HG03571 (cell line): ENCODE results near the gene PATJ.
"Not testable (repeated sequence)": the region's sequence is repeated elsewhere in the genome, so short reads cannot be mapped to it uniquely, and the experiment has no call there.

Source experiments
- ATAC-seq: cut with Tn5 transposase; IDR thresholded peaks from one replicate; pipeline ENCODE4 v1.9.1; 2021; ENCODE audit not compliant: unreplicated experiment

PATJ gene

DNA sequence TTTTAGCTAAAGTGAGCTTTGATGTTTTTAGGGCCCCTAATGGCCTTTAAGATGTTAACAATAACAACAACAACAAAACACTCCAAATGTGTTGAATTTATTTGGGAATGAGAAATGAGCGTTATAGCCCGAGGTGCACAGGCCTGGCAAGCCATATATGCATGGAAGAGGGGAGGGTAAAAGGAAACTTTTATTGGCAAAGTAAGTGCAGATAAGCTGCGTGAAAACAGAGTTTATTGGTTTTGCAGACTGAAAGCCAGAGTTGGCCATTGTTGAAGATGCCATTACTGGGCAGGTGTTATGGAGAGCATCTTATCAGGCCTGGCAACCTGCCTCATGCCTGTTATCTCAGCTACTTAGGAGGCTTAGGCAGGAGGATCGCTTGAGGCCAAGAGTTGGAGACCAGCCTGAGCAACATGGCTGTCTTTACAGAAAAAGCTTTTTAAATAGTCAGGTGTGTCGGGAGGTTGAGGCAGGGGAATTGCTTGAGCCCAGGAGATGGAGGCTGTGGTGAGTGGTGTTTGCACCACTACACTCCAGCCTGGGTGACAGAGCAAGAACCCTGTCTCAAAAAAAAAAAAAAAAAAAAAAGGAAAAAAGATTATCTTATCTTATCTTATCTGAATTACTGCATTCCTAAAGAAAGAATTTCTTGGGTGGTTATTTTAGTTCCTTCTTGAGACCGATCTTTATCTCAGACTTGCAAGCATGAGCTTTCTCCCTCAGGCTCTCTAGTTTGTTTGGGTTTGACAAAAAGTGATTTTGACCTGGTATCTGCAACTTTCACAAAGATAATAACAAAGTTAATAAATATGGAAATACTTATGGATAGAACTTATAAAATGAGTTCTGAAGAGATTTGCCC, 1.7 kb downstream of the PATJ start:
- no peak for ATAC-seq

DNA sequence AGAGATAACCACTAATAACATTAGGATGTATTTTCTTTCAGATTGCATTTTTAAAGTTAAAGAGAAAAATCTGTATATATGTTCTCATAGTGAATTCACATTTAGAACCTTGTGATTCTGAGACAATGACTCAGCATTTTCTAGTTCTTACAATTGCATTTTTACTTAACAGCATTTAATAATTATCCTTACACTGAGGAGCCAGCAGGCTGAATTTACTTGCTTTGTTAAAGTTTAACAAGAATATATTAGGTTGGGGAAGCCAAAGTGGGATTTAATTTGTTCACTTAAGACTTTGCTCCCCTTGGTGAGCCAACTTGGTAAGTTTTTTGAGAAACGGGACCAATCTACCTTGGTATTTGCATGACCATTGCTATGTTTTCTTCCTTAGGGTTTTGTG, 4.5 kb downstream of the PATJ start:
- ATAC-seq: no peak

DNA sequence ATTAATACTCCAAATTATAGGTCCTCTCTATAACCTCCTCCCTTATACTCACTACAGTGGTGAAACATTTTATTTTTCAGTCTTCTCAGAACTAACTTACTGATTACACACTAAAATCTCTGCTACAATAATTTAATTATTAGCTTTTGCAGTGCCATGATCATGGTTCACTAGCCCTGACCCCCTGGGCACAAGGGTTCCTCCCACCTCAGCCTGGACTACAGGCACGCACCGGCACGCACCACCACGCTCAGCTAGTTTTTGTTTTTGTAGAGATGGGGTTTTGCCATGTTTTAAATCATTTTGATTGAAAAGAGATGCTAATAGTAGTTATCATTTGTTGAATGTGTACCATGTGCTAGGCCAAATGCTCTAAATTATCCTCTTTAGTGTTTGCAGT, 6.3 kb downstream of the PATJ start:
- ATAC-seq: no peak

DNA sequence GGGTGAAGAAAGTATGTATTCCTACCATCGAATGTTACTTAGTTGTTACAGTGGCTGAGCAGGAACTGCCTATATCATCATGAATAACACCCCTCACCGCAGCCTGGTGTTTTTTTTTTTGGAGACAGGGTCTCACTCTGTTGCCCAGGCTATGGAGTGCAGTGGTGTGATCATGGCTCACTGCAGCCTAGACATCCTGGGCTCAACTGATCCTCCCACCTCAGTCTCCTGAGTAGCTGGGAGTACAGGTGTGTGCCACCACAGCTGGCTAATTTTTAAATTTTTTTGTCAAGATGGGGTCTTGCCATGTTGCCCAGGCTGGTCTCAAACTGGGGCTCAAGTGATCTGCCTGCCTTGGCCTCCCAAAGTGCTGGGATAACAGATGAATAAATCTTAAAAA, 7.3 kb downstream of the PATJ start:
- no peak for ATAC-seq

DNA sequence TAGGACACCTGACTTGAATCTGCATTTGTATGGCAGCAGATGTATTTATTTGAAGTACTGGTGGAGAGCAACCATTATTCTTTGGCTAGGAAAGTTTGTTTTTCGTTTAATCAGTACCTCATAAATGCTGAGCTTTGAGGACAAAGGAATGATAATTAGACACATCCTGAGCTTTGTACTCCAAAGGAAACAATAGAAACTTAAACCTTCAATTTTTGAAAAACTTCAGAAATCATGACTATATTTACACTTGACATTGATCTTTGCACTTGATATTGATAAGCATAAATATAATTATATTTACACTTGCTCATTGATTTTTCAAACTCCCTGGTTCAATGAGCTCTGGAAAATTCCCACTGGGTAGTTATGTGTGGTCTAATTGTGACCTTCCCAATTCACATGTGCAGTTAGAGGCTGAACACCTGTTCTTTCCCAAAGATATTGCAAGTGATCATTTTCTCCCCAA, 10.7 kb downstream of the PATJ start:
- ATAC-seq: no peak

DNA sequence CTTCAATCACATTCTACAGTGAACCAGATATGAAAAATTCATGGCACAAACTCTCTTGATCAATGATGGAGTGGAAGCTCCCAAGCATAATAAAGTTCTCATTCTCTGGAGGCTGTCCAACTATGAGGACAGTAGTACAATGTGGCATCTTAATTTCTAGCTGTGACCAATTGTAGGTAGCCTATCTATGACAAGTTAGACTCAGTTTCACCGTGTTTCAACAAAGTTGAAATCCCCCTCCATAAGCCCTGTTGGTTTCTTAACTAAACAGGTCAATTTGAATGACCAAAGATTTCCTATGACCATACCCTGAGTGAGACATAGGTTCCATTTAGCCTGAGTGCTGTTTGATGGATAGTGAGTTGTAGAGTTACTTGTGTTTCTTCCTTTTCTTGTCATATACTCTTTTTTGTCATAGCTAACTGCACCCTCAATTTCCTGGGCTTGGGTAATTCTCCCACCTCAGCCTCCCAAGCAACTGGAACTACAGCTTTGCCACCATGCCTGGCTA, 11.8 kb downstream of the PATJ start:
- no peak for ATAC-seq

DNA sequence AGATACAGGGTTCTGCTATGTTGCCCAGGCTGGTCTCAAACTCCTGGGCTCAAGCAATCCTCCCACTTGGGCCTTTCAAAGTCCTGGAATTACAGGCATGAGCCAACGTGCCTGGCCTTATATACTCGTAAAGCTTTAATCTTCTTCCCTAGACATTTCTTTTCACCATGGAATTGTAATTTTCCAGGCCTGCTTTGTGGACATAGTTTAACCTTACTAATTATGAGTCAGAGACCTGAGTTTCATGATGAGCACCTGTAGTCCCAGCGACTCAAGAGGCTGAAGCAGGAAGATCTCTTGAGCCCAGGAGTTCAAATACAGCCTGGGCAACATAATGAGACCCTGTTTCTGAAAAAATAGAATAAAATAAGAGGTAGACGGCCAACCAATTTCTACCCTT, 12.3 kb downstream of the PATJ start:
- no peak for ATAC-seq

DNA sequence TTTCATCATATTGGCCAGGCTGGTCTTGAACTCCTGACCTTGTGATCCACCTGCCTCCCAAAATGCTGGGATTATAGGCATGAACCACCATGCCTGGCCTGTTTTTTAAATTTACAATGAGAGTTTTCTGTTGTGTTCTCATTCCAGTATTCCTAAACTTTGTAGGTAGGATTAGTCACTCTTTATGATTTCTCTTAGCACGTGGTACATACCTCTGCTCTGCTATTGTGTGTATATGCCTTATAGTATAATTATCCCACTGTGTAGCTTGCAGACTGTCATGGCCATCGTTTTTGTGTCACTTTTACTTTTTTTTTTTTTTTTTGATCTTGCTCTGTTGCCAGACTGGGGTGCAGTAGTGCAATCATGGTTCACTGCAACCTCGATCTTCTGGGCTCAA, 14.5 kb downstream of the PATJ start:
- ATAC-seq: no peak

DNA sequence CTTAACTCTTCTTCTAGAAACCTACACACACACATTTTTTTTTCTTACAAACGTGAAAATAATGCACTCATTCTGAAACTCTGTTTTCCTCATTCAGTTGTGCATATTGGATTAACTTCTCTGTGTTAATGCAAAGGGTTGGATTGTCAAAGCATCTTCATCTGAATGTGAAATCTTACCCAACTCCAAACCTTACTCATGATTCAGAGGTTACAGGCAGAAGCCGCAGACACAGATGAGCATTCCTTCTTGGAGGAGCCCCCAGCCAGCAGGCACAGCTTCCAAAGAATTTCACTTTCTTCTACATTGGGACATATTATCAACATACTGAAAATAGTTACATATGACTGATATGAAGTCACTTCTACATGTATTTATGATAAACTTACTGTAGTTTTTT, 15.7 kb downstream of the PATJ start:
- no peak for ATAC-seq

DNA sequence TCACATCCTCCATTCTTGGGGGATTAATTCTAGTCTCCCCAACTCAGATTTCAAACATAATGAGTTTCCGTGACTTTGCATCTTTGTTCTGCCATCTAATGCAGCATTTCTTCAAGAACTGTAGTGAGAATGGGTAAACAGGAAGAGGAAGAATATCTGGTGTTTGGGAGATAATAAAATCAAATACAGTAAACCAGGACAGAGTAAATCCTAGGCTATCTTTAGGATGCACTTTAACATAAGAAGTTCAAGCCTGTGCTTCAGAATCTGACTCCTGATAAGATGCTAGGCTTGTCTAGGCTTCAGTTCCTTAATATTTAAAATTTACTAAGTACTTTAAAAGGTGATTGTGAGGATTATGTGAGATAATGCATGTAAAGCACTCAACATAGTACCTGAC, 27.9 kb downstream of the PATJ start:
- ATAC-seq: no peak

DNA sequence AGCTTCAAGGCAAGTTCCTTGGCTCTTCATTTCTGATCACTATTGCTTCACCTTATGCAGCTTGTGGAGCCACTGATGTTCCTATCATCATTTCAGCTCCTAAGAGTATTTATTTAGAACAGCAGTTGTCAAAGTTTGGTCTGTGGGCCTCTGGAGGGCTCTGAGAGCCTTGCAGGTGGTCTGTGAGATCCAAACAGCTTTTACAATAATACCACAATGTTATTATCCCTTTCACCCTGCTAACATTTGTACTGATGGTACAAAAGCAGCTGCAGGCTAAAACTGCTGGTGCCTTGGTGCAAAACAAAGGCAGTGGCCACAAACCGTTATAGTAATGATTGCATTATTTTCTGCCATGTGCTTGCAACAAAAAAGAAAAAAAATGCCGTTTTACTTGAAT, 33.8 kb downstream of the PATJ start:
- ATAC-seq: no peak

DNA sequence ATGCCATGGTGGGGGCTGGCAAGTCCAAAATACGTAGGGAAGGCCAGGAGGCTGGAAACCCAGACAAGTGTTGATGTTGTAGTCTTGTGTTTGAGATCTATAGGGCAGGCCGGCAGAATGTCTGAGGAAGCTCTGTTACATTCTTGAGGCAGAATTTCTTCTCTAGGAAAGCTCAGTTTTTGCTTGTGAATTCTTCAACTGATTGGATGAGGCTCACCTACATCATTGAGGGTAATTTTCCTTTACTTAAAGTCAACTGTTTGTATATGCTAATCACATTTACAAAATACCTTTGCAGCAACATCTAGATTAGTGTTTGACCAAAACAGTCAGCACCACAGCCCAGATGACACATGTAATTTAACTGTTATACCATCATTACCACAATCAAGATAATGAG, 37.0 kb downstream of the PATJ start:
- no peak for ATAC-seq

DNA sequence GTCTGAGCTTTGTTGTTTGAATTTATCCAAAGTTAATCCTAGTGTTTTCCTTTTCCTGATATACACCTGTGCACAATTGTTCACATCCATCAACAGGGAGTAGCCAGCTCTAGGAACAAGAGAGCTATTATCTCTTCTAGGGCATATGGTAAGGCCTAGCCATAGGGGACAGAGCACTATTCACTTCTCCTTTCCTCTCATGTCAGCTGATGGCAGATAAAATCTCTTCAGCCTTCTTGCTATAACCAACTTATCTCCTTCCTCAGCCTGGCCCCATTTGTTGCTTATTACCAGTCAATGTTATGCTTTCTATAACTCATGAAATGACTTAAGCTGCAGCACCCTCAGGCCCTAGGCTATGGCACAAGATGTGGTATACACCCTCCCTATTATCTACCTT, 38.9 kb downstream of the PATJ start:
- no peak for ATAC-seq

DNA sequence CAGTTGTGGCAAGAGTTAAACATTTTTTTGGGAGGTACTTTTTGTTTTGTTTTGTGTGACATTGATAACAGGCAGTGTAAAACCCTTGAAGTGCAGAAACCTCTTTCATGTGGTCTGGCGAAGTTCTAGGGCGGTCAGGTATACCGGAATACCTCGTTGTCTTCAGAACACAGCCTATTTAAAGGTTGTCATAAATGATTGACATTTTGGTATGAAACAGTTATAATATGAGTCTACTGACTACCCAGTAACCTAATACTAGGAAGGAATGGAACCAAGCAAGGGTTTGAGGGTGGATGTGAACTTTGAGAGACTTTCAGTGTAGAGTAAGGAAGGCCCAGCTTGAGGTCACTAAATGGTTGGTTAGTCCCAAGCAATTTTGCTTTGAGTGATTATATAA, 40.5 kb downstream of the PATJ start:
- peak; percentile 65 for ATAC-seq

DNA sequence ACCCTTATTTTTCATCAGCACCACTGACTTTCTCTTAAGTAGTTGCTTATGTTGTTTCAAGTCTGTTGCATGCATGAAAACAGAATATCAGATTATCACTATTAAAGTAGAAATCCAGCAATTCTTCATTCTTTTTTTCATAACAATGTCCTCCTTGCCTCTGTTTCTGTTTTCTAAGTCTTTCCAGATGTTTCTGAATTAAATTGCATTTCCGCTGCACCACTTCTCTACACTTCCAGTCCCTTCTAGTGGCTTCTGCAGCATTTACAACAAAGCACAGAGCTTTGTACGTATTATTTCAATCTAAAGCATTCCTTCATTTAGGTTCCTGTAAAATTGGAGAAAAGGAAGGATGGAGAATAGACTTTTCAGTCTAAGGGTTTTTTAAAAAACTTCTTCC, 42.4 kb downstream of the PATJ start:
- no peak for ATAC-seq

DNA sequence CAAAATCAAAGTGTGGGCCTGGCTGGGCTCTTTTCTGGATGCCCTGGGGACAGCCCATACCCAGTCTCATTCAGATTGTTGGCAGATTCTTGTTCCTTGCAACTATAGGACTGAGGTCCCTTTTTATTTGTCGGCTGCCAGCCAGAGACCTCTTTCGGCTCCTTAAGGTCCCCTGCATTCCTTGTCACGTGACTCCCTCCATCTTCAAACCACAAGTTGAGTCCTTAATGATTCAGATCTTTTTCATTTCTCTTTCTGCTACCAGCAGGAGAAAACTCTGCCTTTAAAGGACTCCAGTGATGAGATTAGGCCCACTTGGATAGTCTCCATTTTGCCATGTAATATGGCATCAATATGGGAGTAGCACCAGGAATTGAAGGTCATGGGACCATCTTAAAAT, 48.6 kb downstream of the PATJ start:
- ATAC-seq: no peak

DNA sequence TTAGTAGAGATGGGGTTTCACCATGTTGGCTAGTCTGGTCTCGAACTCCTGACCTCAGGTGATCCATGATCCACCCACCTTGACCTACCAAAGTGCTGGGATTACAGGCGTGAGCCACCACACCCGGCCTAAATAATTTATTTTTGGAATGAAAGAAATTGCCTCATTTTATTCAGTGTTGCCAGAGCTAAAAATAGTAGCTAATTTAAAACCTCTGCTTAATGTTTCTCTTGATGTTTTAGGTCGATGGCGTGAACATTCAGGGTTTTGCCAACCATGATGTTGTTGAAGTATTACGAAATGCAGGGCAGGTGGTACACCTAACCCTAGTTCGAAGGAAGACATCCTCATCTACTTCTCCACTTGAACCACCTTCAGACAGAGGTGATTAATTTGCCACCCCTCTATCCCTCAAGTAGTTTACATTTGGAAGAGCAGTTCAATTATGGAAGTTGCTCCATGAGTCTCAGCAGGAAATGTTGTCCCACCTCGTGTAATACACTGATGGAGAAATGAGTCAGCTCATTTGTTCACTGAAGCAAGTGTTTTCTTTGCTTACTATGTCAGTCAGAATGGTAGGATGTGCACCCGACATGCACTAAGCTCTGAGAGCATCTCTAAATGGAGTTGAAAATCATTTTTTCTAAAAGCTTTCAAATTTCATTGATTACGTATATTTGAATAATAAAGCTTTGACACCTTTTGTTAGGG, 54.9 kb downstream of the PATJ start:
- ATAC-seq: no peak

DNA sequence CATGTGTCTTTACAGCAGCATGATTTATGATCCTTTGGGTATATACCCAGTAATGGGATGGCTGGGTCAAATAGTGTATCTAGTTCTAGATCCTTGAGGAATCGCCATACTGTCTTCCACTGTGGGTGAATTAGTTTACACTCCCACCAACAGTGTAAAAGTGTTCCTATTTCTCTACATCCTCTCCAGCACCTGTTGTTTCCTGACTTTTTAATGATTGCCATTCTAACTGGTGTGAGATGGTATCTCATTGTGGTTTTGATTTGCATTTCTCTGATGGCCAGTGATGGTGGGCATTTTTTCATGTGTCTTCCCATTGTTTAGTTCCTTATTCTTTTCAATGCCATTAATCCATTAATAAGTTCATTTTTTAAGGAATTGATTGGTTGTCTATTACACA, 58.8 kb downstream of the PATJ start:
- not testable (repeated sequence) for ATAC-seq

DNA sequence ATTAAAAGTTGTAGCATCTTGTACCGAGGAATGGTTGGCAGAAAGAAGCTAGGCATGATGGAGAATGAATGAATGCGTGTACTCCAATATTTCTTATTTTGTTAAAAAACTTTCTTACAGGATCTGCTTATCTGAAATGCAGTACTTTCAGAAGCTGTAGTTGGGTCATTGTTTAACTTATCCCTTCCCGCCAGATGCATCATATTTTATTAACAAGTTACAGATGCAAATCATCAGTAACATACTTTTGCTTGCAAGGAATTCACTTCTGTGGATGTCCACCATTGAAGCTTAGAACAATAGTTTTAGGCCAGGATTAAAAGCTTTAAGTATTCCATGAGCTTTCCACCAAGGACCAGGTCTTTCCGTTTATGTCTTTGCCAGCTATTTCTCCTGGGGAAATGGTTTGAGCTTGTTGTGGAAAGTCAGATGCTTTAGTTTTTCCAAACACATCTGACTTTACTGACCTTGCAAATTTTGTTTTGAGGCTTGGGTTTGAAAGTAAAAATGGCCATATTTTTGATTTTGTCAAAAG, 65.4 kb downstream of the PATJ start:
- ATAC-seq: no peak

DNA sequence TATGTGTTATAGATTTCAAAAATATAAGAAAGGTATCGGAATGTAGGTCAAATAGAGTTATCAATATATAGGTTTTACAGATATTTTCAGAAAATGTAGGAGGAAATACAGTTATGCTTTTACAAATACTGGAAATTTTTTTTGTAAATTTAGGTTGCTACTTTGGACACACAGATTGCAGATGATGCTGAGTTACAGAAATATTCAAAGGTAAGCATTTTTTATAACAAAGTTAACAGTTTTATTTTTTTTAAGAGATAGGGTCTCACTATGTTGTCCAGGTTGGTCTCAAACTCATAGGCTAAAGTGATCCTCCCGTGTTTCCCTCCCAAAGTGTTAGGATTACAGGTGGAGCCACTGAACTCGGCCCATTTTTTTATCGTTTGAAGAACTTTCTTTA, 66.0 kb downstream of the PATJ start:
- no peak for ATAC-seq

DNA sequence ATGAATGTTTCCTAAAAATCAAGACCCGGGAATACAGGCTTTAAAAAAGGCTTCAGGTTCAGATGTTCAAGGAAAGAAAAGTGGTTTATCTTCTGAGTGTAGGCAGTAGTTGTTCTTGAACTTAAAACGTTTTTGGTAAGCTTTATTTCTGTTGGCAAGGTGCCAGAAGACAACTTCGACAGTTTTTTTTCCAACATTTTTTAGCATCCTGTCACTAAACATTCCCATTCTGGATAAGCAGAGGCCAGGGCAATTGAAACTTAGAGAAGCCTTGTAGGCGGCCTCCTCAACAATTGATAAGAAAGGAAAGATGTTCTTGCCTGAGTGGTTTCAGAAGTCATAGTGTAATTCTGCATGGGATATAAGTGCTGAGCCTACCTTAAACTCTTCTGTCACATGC, 66.7 kb downstream of the PATJ start:
- no peak for ATAC-seq

DNA sequence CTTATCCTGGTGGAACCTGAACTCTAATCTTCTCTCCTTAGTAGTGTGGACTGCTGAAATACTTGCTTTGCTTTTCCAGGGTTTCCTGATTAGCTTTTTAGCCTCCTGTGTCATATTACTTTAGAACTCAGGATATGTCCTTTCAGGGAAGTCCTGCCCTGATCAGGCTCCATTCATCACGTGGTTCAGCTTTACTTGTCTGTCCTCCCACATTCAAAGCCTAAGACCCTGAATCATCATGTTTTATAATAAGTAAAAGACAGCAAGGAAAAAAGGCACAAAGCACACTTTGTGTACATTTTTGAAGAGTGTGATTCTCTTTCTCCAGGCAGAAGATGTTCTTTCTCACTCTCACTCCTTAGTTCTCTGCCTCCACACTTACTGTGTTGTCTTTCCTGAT, 70.6 kb downstream of the PATJ start:
- no peak for ATAC-seq
